Esophagus muscularis mucosa (tissue), 4 donors: ENCODE measurements around the gene VDR.

Source experiments
- CTCF ChIP-seq, 3 experiments: fragments of 200-600 bp in 2 of 3; fragments of 450-650 bp in 1 of 3; sonication (generic) in 2 of 3; IDR thresholded peaks; one replicate each; pipeline ENCODE4 v1.5.1; 2017 to 2019; ENCODE audit warnings: antibody characterized with exemption in 3 of 3, mild to moderate bottlenecking in 2 of 3, moderate library complexity in 1 of 3
- EP300 ChIP-seq: sonication (generic); formaldehyde crosslinking; IDR thresholded peaks from one replicate; pipeline ENCODE4 v1.6.1; 2017; ENCODE audit warnings: antibody characterized with exemption
- POLR2A ChIP-seq: fragments of 450-650 bp; IDR thresholded peaks from one replicate; pipeline ENCODE4 v1.6.1; 2017; ENCODE audit warnings: antibody characterized with exemption, moderate library complexity, mild to moderate bottlenecking, low read depth

- no peak for TF ChIP-seq CTCF (IDR thresholded peaks at IDR 0.05)
- no peak for TF ChIP-seq POLR2A
- no peak for TF ChIP-seq EP300
Observed at GRCh38 chr12:47850153-47851084, 54.4 kb downstream of the VDR start.
